Activated naive CD4-positive, alpha-beta T cell treated with anti-CD3 and anti-CD28 coated beads for 36 hours (primary cell): Measurements from ENCODE around the gene DMGDH. TPM values are rescaled to one million over a fixed set of nuclear protein-coding genes. Genes with fewer than 3 reads are reported as not detected.

ENCODE experiments used
- CTCF ChIA-PET: fragments of 350-600 bp; sonication (Branson Sonifier 250); formaldehyde crosslinking; loops from one replicate; lab custom pipeline; 2021; ENCODE audit warnings: antibody characterized with exemption; lab: Charles Lee
- DNase-seq: peaks from one replicate; pipeline ENCODE4 v3.0.0-alpha.2; 2020
- H3K27ac Mint-ChIP-seq: one replicate; pipeline ENCODE4 v1.8.0; 2021; ENCODE audit warnings: mild to moderate bottlenecking, mixed read lengths
- H3K27me3 Mint-ChIP-seq: one replicate; pipeline ENCODE4 v1.8.0; 2021; ENCODE audit warnings: low read depth, mixed read lengths
- H3K36me3 Mint-ChIP-seq: one replicate; pipeline ENCODE4 v1.8.0; 2021; ENCODE audit warnings: low read depth, mixed read lengths
- H3K4me1 Mint-ChIP-seq: one replicate; pipeline ENCODE4 v1.8.0; 2021; ENCODE audit warnings: low read depth, mixed read lengths
- H3K4me3 Mint-ChIP-seq: one replicate; pipeline ENCODE4 v1.8.0; 2021; ENCODE audit warnings: mild to moderate bottlenecking, moderate library complexity, mixed read lengths
- H3K9me3 Mint-ChIP-seq: one replicate; pipeline ENCODE4 v1.8.0; 2021; ENCODE audit warnings: mixed read lengths
- intact Hi-C: fragments of 100-400 bp; cut with micrococcal nuclease; formaldehyde crosslinking; loops from one replicate; pipeline ENCODE4 v1.15.1; 2023
- total RNA-seq, 2 experiments: library from RNA; stranded (reverse); gene quantifications; one replicate each; pipeline ENCODE4 v1.2.3, GENCODE V29; 2021

Gene DMGDH
- total RNA-seq, 2 experiments from 2014 or later, result 0.93 to 1.1 TPM

GRCh38 chr5:78964889-78965288, 104.6 kb downstream of the DMGDH start:
- Mint-ChIP-seq H3K4me3 (no peak overlapping the region), H3K36me3 (peaks cover 19% of the 10 kb centered on the region), H3K9me3 (no peaks in the 10 kb centered on the region), H3K4me1 (no peaks in the 10 kb centered on the region), H3K27me3 (no peaks in the 10 kb centered on the region), H3K27ac (no peak overlapping the region)
- CTCF ChIA-PET, result interaction anchor here (0.7 kb wide), 1 partner anchor 18 kb away, joined by 3 read pairs; no protein-coding TSS in a partner anchor
- DNase-seq, result no peak
- intact Hi-C loops, result loop anchor here (2.0 to 5.0 kb wide), 3 partner anchors 78 to 644 kb away; no protein-coding TSS in a partner anchor

GRCh38 chr5:78961743-78962142, 107.7 kb downstream of the DMGDH start:
- no peaks in the 10 kb centered on the region for H3K4me1 Mint-ChIP-seq
- intact Hi-C loops, result no loop called here
- CTCF ChIA-PET, result no interaction called here
- peaks cover 16% of the 10 kb centered on the region for H3K36me3 Mint-ChIP-seq
- DNase-seq, result no peak
- H3K4me3 Mint-ChIP-seq, result no peak overlapping the region
- no peaks in the 10 kb centered on the region for H3K9me3 Mint-ChIP-seq
- no peaks in the 10 kb centered on the region for H3K27me3 Mint-ChIP-seq
- H3K27ac Mint-ChIP-seq, result no peak overlapping the region

GRCh38 chr5:78959767-78960166, 109.7 kb downstream of the DMGDH start:
- no peak for DNase-seq
- Mint-ChIP-seq H3K36me3 (peaks cover 26% of the 10 kb centered on the region), H3K27me3 (no peaks in the 10 kb centered on the region), H3K9me3 (no peaks in the 10 kb centered on the region), H3K4me1 (no peaks in the 10 kb centered on the region), H3K27ac (no peak overlapping the region), H3K4me3 (no peak overlapping the region)
- CTCF ChIA-PET, result no interaction called here
- intact Hi-C loops, result no loop called here

GRCh38 chr5:78958672-78959445, 110.6 kb downstream of the DMGDH start:
- no peak for DNase-seq
- CTCF ChIA-PET, result no interaction called here
- no peak overlapping the region for H3K27ac Mint-ChIP-seq
- H3K27me3 Mint-ChIP-seq, result no peaks in the 10 kb centered on the region
- H3K36me3 Mint-ChIP-seq, result peaks cover 21% of the 10 kb centered on the region
- H3K4me1 Mint-ChIP-seq, result no peaks in the 10 kb centered on the region
- intact Hi-C loops, result no loop called here
- no peak overlapping the region for H3K4me3 Mint-ChIP-seq
- H3K9me3 Mint-ChIP-seq, result no peaks in the 10 kb centered on the region

GRCh38 chr5:78956901-78957300, 112.6 kb downstream of the DMGDH start:
- H3K4me3 Mint-ChIP-seq, result no peak overlapping the region
- no peak overlapping the region for H3K27ac Mint-ChIP-seq
- no peak for DNase-seq
- H3K9me3 Mint-ChIP-seq, result no peaks in the 10 kb centered on the region
- H3K4me1 Mint-ChIP-seq, result peaks cover 4% of the 10 kb centered on the region
- CTCF ChIA-PET, result no interaction called here
- no peaks in the 10 kb centered on the region for H3K27me3 Mint-ChIP-seq
- peaks cover 16% of the 10 kb centered on the region for H3K36me3 Mint-ChIP-seq
- intact Hi-C loops, result no loop called here

GRCh38 chr5:78953092-78953800, 116.2 kb downstream of the DMGDH start:
- H3K9me3 Mint-ChIP-seq, result no peaks in the 10 kb centered on the region
- H3K4me1 Mint-ChIP-seq, result peaks cover 4% of the 10 kb centered on the region
- H3K36me3 Mint-ChIP-seq, result peaks cover 16% of the 10 kb centered on the region
- no peak overlapping the region for H3K27ac Mint-ChIP-seq
- H3K27me3 Mint-ChIP-seq, result no peaks in the 10 kb centered on the region
- no peak overlapping the region for H3K4me3 Mint-ChIP-seq
- no peak for DNase-seq
- intact Hi-C loops, result no loop called here
- CTCF ChIA-PET, result interaction anchor here (0.7 kb wide), 1 partner anchor 181 kb away, joined by 3 read pairs; no protein-coding TSS in a partner anchor

Other genes starting within 250 kb of the DMGDH start
- gene ARSB, start 84.4 kb downstream of the DMGDH start, total RNA-seq, result 1 to 10 TPM; 7.0 to 7.1 TPM
- gene BHMT2, start 93 bp upstream of the DMGDH start, total RNA-seq, result not detected
- not detected for gene BHMT, start 42.1 kb upstream of the DMGDH start, total RNA-seq
- 10 to 100 TPM; 11.8 to 12.1 TPM for gene JMY, start 166.5 kb upstream of the DMGDH start, total RNA-seq